ENCODE results near the gene AFM. TPM values are rescaled to one million over a fixed set of nuclear protein-coding genes. Genes with fewer than 3 reads are reported as not detected.

The AFM gene
- total RNA-seq, 2 experiments from 2014 or later: not detected

GRCh38 chr4:73459048-73459421 is 22.5 kb upstream of the AFM start:
- intact Hi-C loops (cut with DNase I, micrococcal nuclease): no loop called here
- H3K4me1 ChIP-seq (ENCODE audit: insufficient read depth, low read length): no peaks in the 10 kb centered on the region
- H3K27ac Mint-ChIP-seq: no peak overlapping the region
- CTCF ChIA-PET: no interaction called here
- H3K27me3 Mint-ChIP-seq: peaks cover 22% of the 10 kb centered on the region
- no peak overlapping the region for H3K27ac ChIP-seq (ENCODE audit: low read depth in 1 of 2, low read length in 2 of 2)
- no peak for TF ChIP-seq CTCF (IDR thresholded peaks at IDR 0.05)
- H3K9me3 Mint-ChIP-seq: no peaks in the 10 kb centered on the region
- H3K4me3 Mint-ChIP-seq: no peak overlapping the region
- DNase-seq (no peak), ATAC-seq (ENCODE audit: poor library complexity) (no peak)
- no peaks in the 10 kb centered on the region for H3K4me1 Mint-ChIP-seq (ENCODE audit: low read depth)
- H3K36me3 Mint-ChIP-seq (ENCODE audit: low read depth): no peaks in the 10 kb centered on the region
- no peak overlapping the region for H3K4me3 ChIP-seq (ENCODE audit: low read length)
- H3K36me3 ChIP-seq (ENCODE audit: insufficient read depth, low read length): no peaks in the 10 kb centered on the region
- no peaks in the 10 kb centered on the region for H3K9me3 ChIP-seq (ENCODE audit: control insufficient read depth in 1 of 2, insufficient read depth in 1 of 2, low read length in 2 of 2)
- POLR2A ChIA-PET: no interaction called here
- H3K27me3 ChIP-seq (ENCODE audit: control insufficient read depth in 1 of 2, insufficient read depth in 2 of 2, low read length in 2 of 2): no peaks in the 10 kb centered on the region

GRCh38 chr4:73460913-73461522 is 20.5 kb upstream of the AFM start:
- Histone ChIP-seq H3K27ac (ENCODE audit: low read depth in 1 of 2, low read length in 2 of 2) (no peak overlapping the region), H3K27me3 (ENCODE audit: control insufficient read depth in 1 of 2, insufficient read depth in 2 of 2, low read length in 2 of 2) (no peaks in the 10 kb centered on the region), H3K36me3 (ENCODE audit: insufficient read depth, low read length) (no peaks in the 10 kb centered on the region), H3K9me3 (ENCODE audit: control insufficient read depth in 1 of 2, insufficient read depth in 1 of 2, low read length in 2 of 2) (no peaks in the 10 kb centered on the region), H3K4me3 (ENCODE audit: low read length) (no peak overlapping the region), H3K4me1 (ENCODE audit: insufficient read depth, low read length) (no peaks in the 10 kb centered on the region)
- DNase-seq (no peak), ATAC-seq (ENCODE audit: poor library complexity) (no peak)
- no peak for TF ChIP-seq CTCF (IDR thresholded peaks at IDR 0.05)
- CTCF ChIA-PET: no interaction called here
- Mint-ChIP-seq H3K27ac (no peak overlapping the region), H3K4me3 (no peak overlapping the region), H3K9me3 (no peaks in the 10 kb centered on the region), H3K27me3 (peaks cover 22% of the 10 kb centered on the region), H3K4me1 (ENCODE audit: low read depth) (no peaks in the 10 kb centered on the region), H3K36me3 (ENCODE audit: low read depth) (no peaks in the 10 kb centered on the region)
- intact Hi-C loops (cut with DNase I, micrococcal nuclease): no loop called here
- POLR2A ChIA-PET: no interaction called here

GRCh38 chr4:73468170-73468569 is 13.4 kb upstream of the AFM start:
- DNase-seq (no peak), ATAC-seq (ENCODE audit: poor library complexity) (no peak)
- Mint-ChIP-seq H3K4me1 (ENCODE audit: low read depth) (no peaks in the 10 kb centered on the region), H3K27me3 (peaks cover 8% of the 10 kb centered on the region), H3K36me3 (ENCODE audit: low read depth) (no peaks in the 10 kb centered on the region), H3K9me3 (peaks cover 2% of the 10 kb centered on the region), H3K27ac (no peak overlapping the region), H3K4me3 (no peak overlapping the region)
- H3K9me3 ChIP-seq (ENCODE audit: control insufficient read depth in 1 of 2, insufficient read depth in 1 of 2, low read length in 2 of 2): peaks cover 0 to 4% of the 10 kb centered on the region in 2 experiments
- ChIA-PET POLR2A (no interaction called here), CTCF (no interaction called here)
- no peaks in the 10 kb centered on the region for H3K27me3 ChIP-seq (ENCODE audit: control insufficient read depth in 1 of 2, insufficient read depth in 2 of 2, low read length in 2 of 2)
- no peak overlapping the region for H3K4me3 ChIP-seq (ENCODE audit: low read length)
- TF ChIP-seq CTCF (IDR thresholded peaks at IDR 0.05): no peak
- intact Hi-C loops (cut with DNase I, micrococcal nuclease): no loop called here
- H3K36me3 ChIP-seq (ENCODE audit: insufficient read depth, low read length): no peaks in the 10 kb centered on the region
- no peaks in the 10 kb centered on the region for H3K4me1 ChIP-seq (ENCODE audit: insufficient read depth, low read length)
- H3K27ac ChIP-seq (ENCODE audit: low read depth in 1 of 2, low read length in 2 of 2): no peak overlapping the region
